BE2C (cell line): ENCODE measurements around the gene CDH23.
"Not testable (repeated sequence)": the region's sequence is repeated elsewhere in the genome, so short reads cannot be mapped to it uniquely, and the experiment has no call there.

Experiments used
- DNase-seq: peaks from one replicate; pipeline ENCODE4 v3.0.0-alpha.2; 2020
- H3K27me3 ChIP-seq: fragments of 250-450 bp; sonication (Bioruptor Pico); 2 replicates; pipeline ENCODE4 v1.5.1; 2020; ENCODE audit warnings: mild to moderate bottlenecking
- H3K36me3 ChIP-seq: fragments of 250-450 bp; sonication (Bioruptor Pico); 2 replicates; pipeline ENCODE4 v1.5.1; 2020; ENCODE audit warnings: mild to moderate bottlenecking
- H3K4me1 ChIP-seq: fragments of 250-450 bp; sonication (Bioruptor Pico); 2 replicates; pipeline ENCODE4 v1.5.1; 2020
- H3K4me3 ChIP-seq: 2 replicates; pipeline ENCODE4 v1.5.1; 2011; ENCODE audit warnings: low read depth, low read length
- H3K9me3 ChIP-seq: fragments of 250-450 bp; sonication (Bioruptor Pico); 2 replicates; pipeline ENCODE4 v1.5.1; 2020
- CTCF ChIP-seq: IDR thresholded peaks from 2 replicates; pipeline ENCODE4 v1.5.1; 2012; ENCODE audit warnings: mild to moderate bottlenecking, low read depth, low read length

CDH23 gene

GRCh38 chr10:71848325-71849275 is 451.9 kb downstream of the CDH23 start:
- peaks cover 8% of the 10 kb centered on the region; the same call in 1 of the 2 replicates for H3K4me1 ChIP-seq
- no peaks in the 10 kb centered on the region for H3K27me3 ChIP-seq
- H3K9me3 ChIP-seq, result no peaks in the 10 kb centered on the region; the same call in 1 of the 2 replicates
- TF ChIP-seq CTCF, result no peak
- no peaks in the 10 kb centered on the region; the same call in 1 of the 2 replicates for H3K36me3 ChIP-seq
- no peak for DNase-seq
- H3K4me3 ChIP-seq, result peak overlapping the region; percentile 16; the same call in 1 of the 2 replicates

GRCh38 chr10:71849461-71849908 is 452.8 kb downstream of the CDH23 start:
- Histone ChIP-seq H3K4me3 (peak overlapping the region; percentile 92), H3K27me3 (no peaks in the 10 kb centered on the region), H3K4me1 (peaks cover 7% of the 10 kb centered on the region; the same call in 1 of the 2 replicates), H3K9me3 (no peaks in the 10 kb centered on the region; the same call in 1 of the 2 replicates), H3K36me3 (no peaks in the 10 kb centered on the region; the same call in 1 of the 2 replicates)
- TF ChIP-seq CTCF, result no peak
- DNase-seq, result no peak

GRCh38 chr10:71850021-71850742 is 453.5 kb downstream of the CDH23 start:
- Histone ChIP-seq H3K27me3 (no peaks in the 10 kb centered on the region), H3K4me1 (peaks cover 7% of the 10 kb centered on the region; the same call in 1 of the 2 replicates), H3K36me3 (no peaks in the 10 kb centered on the region; the same call in 1 of the 2 replicates), H3K9me3 (no peaks in the 10 kb centered on the region; the same call in 1 of the 2 replicates), H3K4me3 (peak overlapping the region; percentile 92)
- TF ChIP-seq CTCF, result no peak
- DNase-seq, result no peak

- H3K4me3 ChIP-seq, result peak within 1 kb of the TSS; percentile 92
- peak; percentile 99 for DNase-seq
- TF ChIP-seq CTCF, result no peak
- no peaks in the 10 kb centered on the region for H3K9me3 ChIP-seq
- peaks cover 7% of the 10 kb centered on the region; the same call in 1 of the 2 replicates for H3K4me1 ChIP-seq
- H3K36me3 ChIP-seq, result no peaks in the 10 kb centered on the region; the same call in 1 of the 2 replicates
- no peaks in the 10 kb centered on the region for H3K27me3 ChIP-seq
These were observed 454.2 kb downstream of the CDH23 start, which contains the start of gene PSAP for GRCh38 chr10:71850743-71851464. PSAP (minus strand) TSS chr10:71851251; CDS start chr10:71851221, 30 bp downstream.

- H3K36me3 ChIP-seq, H3K4me3 ChIP-seq, H3K9me3 ChIP-seq, H3K27me3 ChIP-seq, H3K4me1 ChIP-seq, DNase-seq: not testable (repeated sequence)
These were observed 454.9 kb downstream of the CDH23 start for GRCh38 chr10:71851465-71852095.
